AG09319 (cell line): ENCODE data around the gene MANEA.
"Not testable (repeated sequence)": the region's sequence is repeated elsewhere in the genome, so short reads cannot be mapped to it uniquely, and the experiment has no call there.

Source experiments
- DNase-seq: peaks from one replicate; pipeline ENCODE4 v3.0.0-alpha.2; 2010; ENCODE audit warnings: low read depth; ENCODE audit errors: extremely low read depth
- CTCF ChIP-seq: IDR thresholded peaks from 2 replicates; pipeline ENCODE4 v1.5.1; 2011; ENCODE audit warnings: low read depth, mild to moderate bottlenecking, inconsistent platforms, low read length, moderate library complexity

MANEA gene

GRCh38 chr6:95545686-95546085, 31.6 kb upstream of the MANEA start:
- TF ChIP-seq CTCF: no peak
- no peak for DNase-seq

- no peak for TF ChIP-seq CTCF
These were observed 31.2 kb upstream of the MANEA start for GRCh38 chr6:95546148-95546547.

GRCh38 chr6:95547043-95547442, 30.3 kb upstream of the MANEA start:
- no peak for TF ChIP-seq CTCF
- DNase-seq: no peak

More at GRCh38 chr6:95546148-95546547, 31.2 kb upstream of the MANEA start:
- DNase-seq: no peak

GRCh38 chr6:95548188-95548786, 29.0 kb upstream of the MANEA start:
- DNase-seq: no peak
- no peak for TF ChIP-seq CTCF

GRCh38 chr6:95551678-95552324, 25.5 kb upstream of the MANEA start:
- DNase-seq: no peak
- no peak for TF ChIP-seq CTCF

GRCh38 chr6:95553880-95554279, 23.5 kb upstream of the MANEA start:
- no peak for TF ChIP-seq CTCF
- no peak for DNase-seq

GRCh38 chr6:95560956-95561355, 16.4 kb upstream of the MANEA start:
- not testable (repeated sequence) for DNase-seq

- no peak for TF ChIP-seq CTCF
- DNase-seq: no peak
These were observed 7.8 kb upstream of the MANEA start for GRCh38 chr6:95569560-95569959.
